Gastrocnemius medialis (tissue), 4 donors: Measurements from ENCODE around the gene APP.

Source experiments
- POLR2A ChIP-seq, 2 donors: fragments of 450-650 bp; IDR thresholded peaks; one replicate each; pipeline ENCODE4 v1.6.1; 2017; ENCODE audit warnings: antibody characterized with exemption in 2 of 2, mild to moderate bottlenecking in 2 of 2, moderate library complexity in 2 of 2
- TF ChIP-seq, protein P1 (sequence below), 5 experiments: fragments of 450-650 bp in 3 of 5; fragments of 200-600 bp in 2 of 5; sonication (generic) in 2 of 5; IDR thresholded peaks in 4 of 5; conservative IDR thresholded peaks in 1 of 5; 1 replicate in 4 of 5; 2 replicates in 1 of 5; pipeline ENCODE4 v1.5.1; 2016 to 2019; ENCODE audit warnings: antibody characterized with exemption in 5 of 5, mild to moderate bottlenecking in 3 of 5, moderate library complexity in 3 of 5

DNA sequence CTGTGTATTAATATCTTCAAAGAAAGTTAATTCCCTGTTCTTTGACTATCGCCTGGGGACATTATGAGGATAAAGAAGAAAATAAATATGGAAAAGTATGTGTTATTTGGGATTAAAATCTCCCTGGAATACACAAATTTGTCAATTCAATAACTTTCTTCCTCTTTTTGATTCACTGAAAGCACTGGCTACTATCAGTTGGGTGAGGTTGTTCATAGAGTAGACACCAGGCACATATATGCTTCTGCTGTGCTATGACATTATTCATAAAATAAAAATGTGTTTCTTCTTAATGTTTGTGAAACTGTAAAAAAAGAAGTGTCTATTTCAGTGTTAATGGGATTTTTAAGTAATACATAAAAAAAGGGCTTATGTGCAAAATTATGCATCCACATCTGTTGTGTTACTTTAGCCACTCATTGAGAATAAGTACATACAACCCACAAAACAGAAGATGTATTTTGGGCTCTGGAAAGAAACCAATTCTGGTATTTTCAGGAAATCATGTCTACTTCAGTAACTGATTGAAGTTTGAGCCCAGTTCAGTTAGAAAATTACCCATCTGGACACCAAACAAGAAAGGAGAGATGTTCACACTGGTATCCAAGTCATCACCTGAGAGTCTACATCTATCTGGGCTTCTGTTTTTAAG is 266.4 kb downstream of the APP start:
- TF ChIP-seq, protein P1, sequence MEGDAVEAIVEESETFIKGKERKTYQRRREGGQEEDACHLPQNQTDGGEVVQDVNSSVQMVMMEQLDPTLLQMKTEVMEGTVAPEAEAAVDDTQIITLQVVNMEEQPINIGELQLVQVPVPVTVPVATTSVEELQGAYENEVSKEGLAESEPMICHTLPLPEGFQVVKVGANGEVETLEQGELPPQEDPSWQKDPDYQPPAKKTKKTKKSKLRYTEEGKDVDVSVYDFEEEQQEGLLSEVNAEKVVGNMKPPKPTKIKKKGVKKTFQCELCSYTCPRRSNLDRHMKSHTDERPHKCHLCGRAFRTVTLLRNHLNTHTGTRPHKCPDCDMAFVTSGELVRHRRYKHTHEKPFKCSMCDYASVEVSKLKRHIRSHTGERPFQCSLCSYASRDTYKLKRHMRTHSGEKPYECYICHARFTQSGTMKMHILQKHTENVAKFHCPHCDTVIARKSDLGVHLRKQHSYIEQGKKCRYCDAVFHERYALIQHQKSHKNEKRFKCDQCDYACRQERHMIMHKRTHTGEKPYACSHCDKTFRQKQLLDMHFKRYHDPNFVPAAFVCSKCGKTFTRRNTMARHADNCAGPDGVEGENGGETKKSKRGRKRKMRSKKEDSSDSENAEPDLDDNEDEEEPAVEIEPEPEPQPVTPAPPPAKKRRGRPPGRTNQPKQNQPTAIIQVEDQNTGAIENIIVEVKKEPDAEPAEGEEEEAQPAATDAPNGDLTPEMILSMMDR (IDR thresholded peaks at IDR 0.05 in 4 of 5, conservative IDR thresholded peaks at IDR 0.05 in 1 of 5), result no peak
- TF ChIP-seq POLR2A (IDR thresholded peaks at IDR 0.05), result no peak
